Motor neuron (in vitro differentiated cells): Measurements from ENCODE around the gene CRELD2. TPM values are rescaled to one million over a fixed set of nuclear protein-coding genes. Genes with fewer than 3 reads are reported as not detected.

Experiments used
- ATAC-seq, 8 experiments: fragments of 200-7000 bp; cut with Tn5 transposase; replicated peaks in 6 of 8; 2 replicates each; pipeline ENCODE4 v1.8.0; 2021; ENCODE audit warnings: mild to moderate bottlenecking in 8 of 8, moderate library complexity in 8 of 8
- H3K27ac ChIP-seq, 2 donors: fragments of 250-450 bp; sonication (Bioruptor Pico); 2 replicates each; pipeline ENCODE4 v1.9.0; 2021; ENCODE audit warnings: antibody characterized with exemption in 2 of 2, mild to moderate bottlenecking in 2 of 2, moderate library complexity in 1 of 2
- H3K4me1 ChIP-seq, 2 donors: fragments of 250-450 bp; sonication (Bioruptor Pico); replicated peaks in 1 of 2; 2 replicates each; pipeline ENCODE4 v1.6.1; 2021; ENCODE audit warnings: antibody characterized with exemption in 2 of 2, mild to moderate bottlenecking in 2 of 2, moderate library complexity in 1 of 2
- H3K4me3 ChIP-seq, 5 donors: fragments of 250-450 bp; sonication (Bioruptor Pico); 2 replicates each; pipeline ENCODE4 v1.9.0; 2021; ENCODE audit warnings: antibody characterized with exemption in 5 of 5, mild to moderate bottlenecking in 5 of 5, moderate library complexity in 4 of 5
- WGBS, 10 experiments: fragments of 450-650 bp; shearing (Covaris generic); methylation state at CpG; one replicate each; pipeline ENCODE4 v1.0.0; 2022; 5-methylcytosine and 5-hydroxymethylcytosine counted together
- in situ Hi-C, 9 experiments: fragments of 400-800 bp; cut with MboI; loops; one replicate each; pipeline ENCODE4 v1.15.0; 2021; ENCODE audit warnings: low sequenced_read_pairs in 9 of 9, low pct_unique_long_range_greater_than_20kb in 2 of 9; ENCODE audit not compliant: unreplicated experiment in 9 of 9
- total RNA-seq, 8 experiments: library from RNA; unstranded; fragments of 300-600 nt; gene quantifications; 2 replicates each; pipeline versions ENCODE4 v1.2.3 to v1.2.4, GENCODE V29; 2022

CRELD2 gene
- total RNA-seq, 8 experiments from 2014 or later = 20.7 to 62.4 (median 33.3) TPM

DNA sequence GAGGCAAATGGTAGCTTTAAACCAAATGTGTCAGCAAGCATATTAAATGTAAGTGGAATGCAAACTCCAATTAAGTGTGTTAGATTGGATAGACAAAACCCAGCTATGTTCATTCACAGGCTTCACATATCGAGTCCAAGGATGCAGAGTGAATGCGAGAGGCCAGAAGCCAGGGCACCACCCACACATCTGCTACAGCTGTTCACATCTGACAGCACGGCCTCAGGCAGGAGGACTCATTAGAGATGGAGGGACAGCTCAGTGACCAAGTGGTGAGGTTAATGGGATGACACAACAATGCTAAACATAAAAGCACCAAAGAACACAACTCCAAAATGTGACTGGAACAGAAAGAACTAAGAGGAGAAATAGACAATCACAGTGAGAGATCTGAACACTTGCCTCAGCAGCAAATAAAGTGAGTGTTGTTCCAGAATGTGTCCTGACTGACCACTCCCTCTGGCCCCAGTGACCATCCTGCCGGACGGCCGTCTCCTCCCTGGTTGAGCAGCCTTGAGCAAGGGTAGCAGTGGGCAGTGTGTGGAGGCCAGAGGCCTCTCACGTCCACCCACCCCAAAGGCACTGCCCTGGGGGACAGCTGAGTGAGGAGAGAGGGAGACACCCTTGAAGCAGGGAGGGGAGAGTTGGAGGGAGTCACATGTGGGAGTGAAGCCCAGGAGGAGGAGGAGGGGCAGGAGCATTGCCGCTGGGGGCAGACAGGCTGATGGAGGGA is 23.9 kb upstream of the CRELD2 start:
- in situ Hi-C loops = no loop called here
- Histone ChIP-seq H3K4me3 (no peak overlapping the region), H3K27ac (no peak overlapping the region), H3K4me1 (no peaks in the 10 kb centered on the region)
- 12 to 100% (median 84%) methylated on average over 1 to 3 of the region's 8 CpGs; no CpG with 5 or more reads in 4 of the 10 experiments for WGBS, 10 experiments
- peak in 3 of 8 experiments; percentile 52 to 95 (median 95) for ATAC-seq

DNA sequence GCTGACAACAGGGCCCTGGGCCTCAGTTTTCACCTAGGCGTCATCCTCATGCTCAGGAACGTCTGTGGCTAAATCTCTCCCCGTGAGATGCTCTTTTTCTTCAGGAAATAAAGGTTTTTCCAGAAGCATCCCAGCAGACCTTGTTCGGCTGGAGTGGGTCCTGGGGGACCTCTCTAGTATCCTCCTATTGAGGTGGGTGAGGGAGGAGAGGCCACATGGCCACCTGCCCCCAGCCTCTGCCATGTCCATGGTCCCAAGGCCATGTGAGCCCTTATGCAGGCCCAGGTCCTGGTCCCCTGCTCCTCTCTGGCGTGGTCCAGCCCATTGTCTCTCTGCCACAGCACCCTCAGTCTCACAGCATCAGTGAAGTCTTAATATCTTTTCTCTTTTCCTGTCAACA is 22.2 kb upstream of the CRELD2 start:
- ATAC-seq = no peak
- no peaks in the 10 kb centered on the region for H3K4me1 ChIP-seq
- no peak overlapping the region for H3K27ac ChIP-seq
- H3K4me3 ChIP-seq = no peak overlapping the region
- 66 to 100% (median 100%) methylated on average over 1 to 5 of the region's 5 CpGs; no CpG with 5 or more reads in 2 of the 10 experiments for WGBS, 10 experiments
- in situ Hi-C loops = no loop called here

DNA sequence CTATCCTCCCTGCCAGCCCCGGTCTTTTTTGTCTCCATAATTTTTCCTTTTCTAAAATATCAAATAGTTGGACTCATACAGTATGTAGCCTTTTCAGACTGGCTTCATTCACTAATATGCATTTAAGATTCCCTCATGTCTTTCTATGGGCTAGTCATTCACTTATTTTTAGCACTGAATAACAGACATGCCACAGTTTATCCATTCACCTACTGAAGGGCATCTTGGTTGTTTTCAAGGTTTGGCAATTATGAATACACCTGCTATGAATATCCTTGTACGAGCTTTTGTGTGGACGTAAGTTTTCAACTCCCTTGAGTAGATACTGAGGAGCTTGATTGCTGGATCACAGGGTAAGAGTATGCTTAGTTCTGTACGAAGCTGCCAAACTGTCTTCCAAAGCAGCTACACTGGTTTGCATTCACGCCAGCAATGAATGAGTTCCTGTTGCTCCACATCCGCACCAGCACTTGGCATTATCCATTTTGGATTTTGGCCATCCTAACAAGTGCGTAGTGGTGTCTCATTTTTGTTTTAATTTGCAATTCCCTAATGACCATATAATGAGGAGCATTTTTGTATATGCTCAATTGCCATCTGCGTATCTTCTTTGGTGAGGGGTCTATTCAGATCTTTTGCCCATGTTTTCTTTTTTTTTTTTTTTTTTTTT is 21.3 kb upstream of the CRELD2 start:
- no peaks in the 10 kb centered on the region for H3K4me1 ChIP-seq
- no peak overlapping the region for H3K4me3 ChIP-seq
- 79 to 100% (median 95%) methylated on average over 2 to 8 of the region's 8 CpGs for WGBS, 10 experiments
- no peak for ATAC-seq
- H3K27ac ChIP-seq = no peak overlapping the region
- in situ Hi-C loops = no loop called here

DNA sequence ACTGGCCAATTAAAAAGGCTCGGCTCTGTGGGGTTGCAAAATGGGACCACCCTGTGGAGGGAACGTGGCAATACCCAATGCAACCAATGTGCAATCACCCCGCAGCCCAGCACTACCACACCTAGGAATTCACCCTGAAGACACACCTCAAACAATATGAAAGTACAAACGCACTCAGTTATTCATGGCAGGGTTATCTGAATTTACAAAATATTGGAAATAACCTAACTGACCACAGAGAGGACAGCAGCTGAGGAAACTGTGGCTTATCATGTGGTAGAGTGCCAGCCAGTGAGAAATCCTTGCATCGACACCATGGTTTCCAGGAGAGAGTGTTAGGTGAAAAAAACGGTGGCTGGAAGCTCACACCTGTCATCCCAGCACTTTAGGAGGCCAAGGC is 18.9 kb upstream of the CRELD2 start:
- no peak for ATAC-seq
- WGBS, 10 experiments = 83 to 100% (median 100%) methylated on average over 1 to 3 of the region's 6 CpGs; no CpG with 5 or more reads in 3 of the 10 experiments
- Histone ChIP-seq H3K27ac (no peak overlapping the region), H3K4me1 (no peaks in the 10 kb centered on the region), H3K4me3 (no peak overlapping the region)
- in situ Hi-C loops = no loop called here

DNA sequence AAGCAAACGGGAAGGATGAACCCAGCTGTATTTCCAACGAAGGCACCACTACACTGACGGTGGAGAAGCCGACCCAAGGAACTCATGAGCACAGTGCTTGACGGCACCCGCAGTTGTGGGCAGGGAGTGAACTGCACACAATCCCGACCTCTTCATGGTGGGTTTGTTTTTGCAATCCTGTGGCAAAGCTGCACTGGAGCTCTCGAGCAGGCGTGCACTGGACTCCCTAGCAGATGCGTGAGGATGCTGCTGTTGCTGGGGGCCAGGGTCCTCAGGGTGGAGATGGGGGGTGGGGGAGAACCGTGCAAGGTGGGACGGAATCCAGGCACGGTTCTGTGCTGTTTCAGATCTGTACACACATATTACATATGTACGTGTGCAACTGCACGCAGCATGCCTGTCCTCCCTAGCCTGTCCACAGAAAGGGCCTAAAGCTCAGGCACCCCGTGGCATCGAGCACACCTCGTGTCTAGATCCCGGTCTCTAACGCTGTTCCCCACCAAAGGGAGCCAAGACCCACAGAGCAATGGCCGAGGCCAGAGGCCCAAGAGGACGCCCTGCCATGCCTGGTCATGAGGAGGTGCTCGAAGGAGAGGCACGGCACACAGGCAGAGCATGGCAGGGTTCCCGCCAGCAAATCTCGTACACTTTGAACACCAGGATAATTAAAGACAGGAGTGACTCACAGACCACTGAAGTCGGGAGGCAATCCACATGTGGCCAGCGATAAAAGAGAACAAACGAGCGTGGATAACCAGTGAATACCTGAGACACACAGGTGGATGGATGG is 17.8 kb upstream of the CRELD2 start:
- H3K27ac ChIP-seq = no peak overlapping the region
- 30 to 87% (median 69%) methylated on average over 2 to 9 of the region's 30 CpGs; no CpG with 5 or more reads in 6 of the 10 experiments for WGBS, 10 experiments
- ATAC-seq = no peak
- in situ Hi-C loops = loop anchor here in 1 of 9 experiments (25.0 kb wide), 1 partner anchor 113 kb away; no protein-coding TSS in a partner anchor
- H3K4me1 ChIP-seq = no peaks in the 10 kb centered on the region
- H3K4me3 ChIP-seq = no peak overlapping the region

DNA sequence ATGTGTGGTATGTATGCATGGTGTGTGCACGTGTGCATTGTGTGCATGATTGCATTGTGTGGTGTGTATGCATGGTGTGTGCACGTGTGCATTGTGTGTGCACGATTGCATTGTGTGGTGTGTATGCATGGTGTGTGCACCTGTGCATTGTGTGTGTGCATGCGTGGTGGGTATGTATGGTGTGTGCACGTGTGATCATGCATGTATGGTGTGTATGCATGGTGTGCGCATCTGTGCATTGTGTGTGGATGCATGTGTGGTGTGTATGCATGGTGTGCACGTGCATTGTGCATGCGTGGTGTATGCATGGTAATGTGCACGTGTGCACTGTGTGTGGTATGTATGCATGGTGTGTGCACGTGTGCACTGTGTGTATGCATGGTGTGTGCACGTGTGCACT is 17.0 kb upstream of the CRELD2 start:
- Histone ChIP-seq H3K4me1 (no peaks in the 10 kb centered on the region), H3K27ac (no peak overlapping the region), H3K4me3 (no peak overlapping the region)
- in situ Hi-C loops = loop anchor here in 1 of 9 experiments (25.0 kb wide), 1 partner anchor 114 kb away; no protein-coding TSS in a partner anchor
- no peak for ATAC-seq
- WGBS, 10 experiments = 82 to 100% (median 100%) methylated on average over 1 to 2 of the region's 11 CpGs; no CpG with 5 or more reads in 4 of the 10 experiments

DNA sequence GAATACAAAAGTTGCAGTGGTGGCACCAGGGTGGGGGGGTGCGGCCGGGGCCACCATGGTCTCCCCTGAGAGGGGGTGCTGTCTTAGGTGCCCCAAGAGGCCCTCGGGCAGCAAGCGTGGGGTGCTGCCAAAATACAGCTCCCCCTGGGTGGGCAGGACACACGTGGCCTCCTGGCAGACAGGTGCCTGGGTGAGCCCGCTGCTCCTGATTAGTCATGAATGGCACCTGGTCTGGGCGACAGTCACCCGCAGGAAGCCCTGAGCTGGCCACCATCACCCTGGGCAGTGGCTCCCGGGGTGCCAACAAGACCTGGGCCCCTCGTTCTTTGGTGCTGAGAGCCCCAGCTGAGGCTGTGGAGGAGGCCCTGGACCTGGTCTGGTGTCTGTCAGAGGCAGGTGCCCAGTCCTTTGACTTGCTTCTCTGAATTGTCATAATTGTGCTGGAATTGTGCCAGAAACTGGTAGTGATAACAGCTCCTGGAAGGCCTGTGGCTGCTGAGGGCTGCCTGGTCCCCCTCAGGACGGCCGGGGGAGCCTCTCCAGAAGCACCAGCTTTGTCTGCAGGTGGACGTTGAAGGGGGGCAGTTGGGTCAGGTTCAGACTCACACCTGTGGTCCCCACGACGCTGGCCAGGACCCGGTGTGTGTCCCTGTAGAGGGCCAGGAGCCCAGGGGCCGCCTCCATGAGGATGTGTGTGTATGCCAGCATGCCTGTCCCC is 15.0 kb upstream of the CRELD2 start:
- ATAC-seq = no peak
- no peaks in the 10 kb centered on the region for H3K4me1 ChIP-seq
- 100% methylated on average over 1 of the region's 17 CpGs; no CpG with 5 or more reads in 9 of the 10 experiments for WGBS, 10 experiments
- in situ Hi-C loops = loop anchor here in 1 of 9 experiments (25.0 kb wide), 1 partner anchor 116 kb away; no protein-coding TSS in a partner anchor
- no peak overlapping the region for H3K27ac ChIP-seq
- no peak overlapping the region for H3K4me3 ChIP-seq

DNA sequence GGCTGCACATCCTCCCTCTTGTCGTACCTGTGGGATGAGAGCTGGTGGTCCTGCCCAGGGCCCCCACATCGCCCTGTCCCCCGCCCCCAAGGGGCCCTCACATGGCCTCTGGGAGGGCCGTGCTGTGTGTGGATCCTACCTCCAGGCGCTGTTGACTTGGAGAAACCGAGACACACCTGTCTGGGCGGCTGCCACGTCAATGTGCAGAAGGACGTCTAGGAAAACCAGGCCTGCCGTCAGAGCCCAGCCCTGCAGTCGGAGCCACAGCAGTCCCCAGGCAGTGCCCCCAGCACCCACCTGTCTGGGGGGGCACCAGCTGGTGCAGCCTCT is 14.4 kb upstream of the CRELD2 start:
- in situ Hi-C loops = loop anchor here in 1 of 9 experiments (25.0 kb wide), 1 partner anchor 117 kb away; no protein-coding TSS in a partner anchor
- no peak overlapping the region for H3K4me3 ChIP-seq
- no CpG with 5 or more reads among the region's 11 CpGs for WGBS, 10 experiments

DNA sequence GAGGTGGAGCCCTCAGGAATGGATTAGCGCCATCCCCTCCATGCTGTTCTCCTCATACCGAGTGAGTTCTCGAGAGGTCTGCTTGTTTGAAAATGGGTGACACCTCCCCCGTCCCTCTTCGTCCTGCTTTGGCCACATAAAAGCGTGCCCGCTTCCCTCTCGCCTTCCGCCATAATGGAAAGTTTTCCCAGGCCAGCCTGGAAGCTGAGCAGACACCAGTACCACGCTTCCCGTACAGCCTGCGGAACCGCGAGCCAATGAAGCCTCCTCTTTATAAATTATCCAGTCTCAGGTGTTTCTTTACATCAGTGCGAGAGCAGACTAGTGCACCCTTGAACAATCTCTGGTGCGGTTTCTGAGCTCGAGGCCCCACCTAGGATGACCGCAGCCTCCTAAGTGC is 13.0 kb upstream of the CRELD2 start:
- no peak for ATAC-seq
- H3K27ac ChIP-seq = no peak overlapping the region
- no peak overlapping the region for H3K4me3 ChIP-seq
- 86 to 100% (median 93%) methylated on average over 2 to 14 of the region's 18 CpGs; no CpG with 5 or more reads in 3 of the 10 experiments for WGBS, 10 experiments
- in situ Hi-C loops = loop anchor here in 1 of 9 experiments (25.0 kb wide), 1 partner anchor 118 kb away; no protein-coding TSS in a partner anchor
- no peaks in the 10 kb centered on the region for H3K4me1 ChIP-seq

More for the DNA sequence above, 14.4 kb upstream of the CRELD2 start:
- H3K4me1 ChIP-seq = no peaks in the 10 kb centered on the region
- no peak for ATAC-seq
- H3K27ac ChIP-seq = no peak overlapping the region

DNA sequence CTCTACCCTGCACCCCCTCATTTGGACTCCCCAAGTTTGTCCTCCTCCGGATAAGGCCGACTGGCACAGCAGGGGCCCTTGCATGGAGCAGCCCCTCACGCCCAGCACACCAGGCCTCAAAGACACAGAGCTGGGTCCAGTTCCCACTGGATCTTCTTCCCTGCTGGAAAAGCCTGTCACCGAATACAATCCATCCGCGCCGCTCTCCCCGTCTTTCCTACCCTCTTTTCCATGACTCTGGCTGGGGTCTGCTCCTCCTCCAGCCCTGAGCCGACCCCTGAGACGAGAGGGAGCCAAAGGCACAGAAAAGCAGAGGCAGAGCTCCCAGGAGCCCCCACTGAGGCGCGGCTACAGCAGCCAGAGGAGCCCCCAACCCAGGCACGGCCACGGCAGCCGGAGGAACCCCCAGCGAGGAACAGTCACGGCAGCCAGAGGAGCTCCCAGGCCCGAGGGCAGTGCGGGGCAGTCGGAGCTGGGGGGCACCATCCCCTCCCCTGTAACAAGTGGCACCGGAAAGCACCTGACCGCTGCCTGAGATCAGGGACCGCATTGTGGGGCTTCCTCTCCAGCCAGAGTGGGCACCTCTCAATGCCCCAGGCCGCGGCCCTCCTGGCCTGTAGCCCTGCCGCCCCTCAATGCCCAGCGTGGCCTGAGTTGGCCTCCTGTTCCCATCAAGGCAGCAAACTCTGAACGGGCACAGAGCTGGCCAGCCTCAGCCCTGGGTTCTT is 12.2 kb upstream of the CRELD2 start:
- 83 to 100% (median 94%) methylated on average over 1 to 8 of the region's 28 CpGs; no CpG with 5 or more reads in 5 of the 10 experiments for WGBS, 10 experiments
- ATAC-seq = no peak
- Histone ChIP-seq H3K4me1 (no peaks in the 10 kb centered on the region), H3K27ac (no peak overlapping the region), H3K4me3 (no peak overlapping the region)
- in situ Hi-C loops = loop anchor here in 1 of 9 experiments (25.0 kb wide), 1 partner anchor 119 kb away; no protein-coding TSS in a partner anchor

DNA sequence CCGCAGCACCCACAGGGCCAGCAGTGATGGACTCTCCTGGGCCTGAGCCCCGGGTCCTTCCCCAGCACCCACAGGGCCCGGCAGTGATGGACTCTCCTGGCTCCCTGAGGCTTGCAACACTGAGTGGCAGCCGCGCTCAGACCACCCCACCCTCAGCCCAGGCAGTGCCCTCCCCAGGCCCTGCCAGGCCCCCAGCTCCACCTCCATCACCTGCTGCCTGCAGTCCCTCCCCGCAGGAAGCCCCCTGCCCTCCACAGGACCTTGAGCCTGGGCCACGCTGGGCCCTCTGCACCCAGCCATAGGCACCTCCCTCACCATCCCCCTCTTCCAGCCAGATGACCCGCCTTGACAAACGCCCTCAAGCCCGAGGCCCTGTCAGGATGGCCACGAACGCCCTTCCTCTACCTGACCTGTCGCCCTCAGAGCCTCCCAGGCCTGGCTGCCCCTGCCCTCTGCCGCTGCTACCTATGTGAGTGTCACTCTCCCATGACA is 11.6 kb upstream of the CRELD2 start:
- WGBS, 10 experiments = 88 to 100% (median 89%) methylated on average over 1 to 7 of the region's 14 CpGs; no CpG with 5 or more reads in 7 of the 10 experiments
- H3K4me3 ChIP-seq = no peak overlapping the region
- ATAC-seq = no peak
- in situ Hi-C loops = loop anchor here in 1 of 9 experiments (25.0 kb wide), 1 partner anchor 120 kb away; no protein-coding TSS in a partner anchor
- no peak overlapping the region for H3K27ac ChIP-seq
- H3K4me1 ChIP-seq = no peaks in the 10 kb centered on the region
